ENCODE results near the gene ATL3. TPM values are rescaled to one million over a fixed set of nuclear protein-coding genes. Genes with fewer than 3 reads are reported as not detected.
"Not testable (repeated sequence)": the region's sequence is repeated elsewhere in the genome, so short reads cannot be mapped to it uniquely, and the experiment has no call there.

The ATL3 gene
- total RNA-seq, 2 donors from 2014 or later = 17.8 to 32.7 TPM

GRCh38 chr11:63641727-63642126 lies 29.4 kb downstream of the ATL3 start:
- Histone ChIP-seq H3K4me1 (peaks cover 24% of the 10 kb centered on the region), H3K27me3 (no peaks in the 10 kb centered on the region), H3K36me3 (replicated peaks in 1 of 2; ENCODE audit: insufficient read depth in 1 of 2, low read depth in 2 of 2) (peaks cover 0 to 13% of the 10 kb centered on the region in 2 donors), H3K4me3 (no peak overlapping the region), H3K9me3 (no peaks in the 10 kb centered on the region), H3K27ac (no peak overlapping the region)
- DNase-seq (no peak), ATAC-seq (no peak)
- intact Hi-C loops (cut with DNase I) = no loop called here
- TF ChIP-seq POLR2A (IDR thresholded peaks at IDR 0.05) = no peak
- TF ChIP-seq, protein P1, sequence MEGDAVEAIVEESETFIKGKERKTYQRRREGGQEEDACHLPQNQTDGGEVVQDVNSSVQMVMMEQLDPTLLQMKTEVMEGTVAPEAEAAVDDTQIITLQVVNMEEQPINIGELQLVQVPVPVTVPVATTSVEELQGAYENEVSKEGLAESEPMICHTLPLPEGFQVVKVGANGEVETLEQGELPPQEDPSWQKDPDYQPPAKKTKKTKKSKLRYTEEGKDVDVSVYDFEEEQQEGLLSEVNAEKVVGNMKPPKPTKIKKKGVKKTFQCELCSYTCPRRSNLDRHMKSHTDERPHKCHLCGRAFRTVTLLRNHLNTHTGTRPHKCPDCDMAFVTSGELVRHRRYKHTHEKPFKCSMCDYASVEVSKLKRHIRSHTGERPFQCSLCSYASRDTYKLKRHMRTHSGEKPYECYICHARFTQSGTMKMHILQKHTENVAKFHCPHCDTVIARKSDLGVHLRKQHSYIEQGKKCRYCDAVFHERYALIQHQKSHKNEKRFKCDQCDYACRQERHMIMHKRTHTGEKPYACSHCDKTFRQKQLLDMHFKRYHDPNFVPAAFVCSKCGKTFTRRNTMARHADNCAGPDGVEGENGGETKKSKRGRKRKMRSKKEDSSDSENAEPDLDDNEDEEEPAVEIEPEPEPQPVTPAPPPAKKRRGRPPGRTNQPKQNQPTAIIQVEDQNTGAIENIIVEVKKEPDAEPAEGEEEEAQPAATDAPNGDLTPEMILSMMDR (IDR thresholded peaks at IDR 0.05) = no peak

- 73 to 76% methylated on average over 3 of the region's 3 CpGs for WGBS, 2 donors
- DNase-seq (no peak), ATAC-seq (no peak)
- Histone ChIP-seq H3K27ac (no peak overlapping the region), H3K27me3 (no peaks in the 10 kb centered on the region), H3K4me3 (no peak overlapping the region), H3K4me1 (peaks cover 24% of the 10 kb centered on the region), H3K9me3 (no peaks in the 10 kb centered on the region), H3K36me3 (replicated peaks in 1 of 2; ENCODE audit: insufficient read depth in 1 of 2, low read depth in 2 of 2) (peaks cover 0 to 11% of the 10 kb centered on the region in 2 donors)
- TF ChIP-seq, protein P1 (IDR thresholded peaks at IDR 0.05) = peak in 6 of 7 experiments; percentile 19 to 41 (median 34)
- TF ChIP-seq POLR2A (IDR thresholded peaks at IDR 0.05) = no peak
- intact Hi-C loops (cut with DNase I) = loop anchor here (10.0 kb wide), 2 partner anchors 135 to 165 kb away; partner anchors contain the start of gene LGALS12
Measured at GRCh38 chr11:63639199-63639832, 31.9 kb downstream of the ATL3 start.

- intact Hi-C loops (cut with DNase I) = loop anchor here (10.0 kb wide), 2 partner anchors 134 to 164 kb away; partner anchors contain the start of gene LGALS12
- H3K36me3 ChIP-seq (replicated peaks in 1 of 2; ENCODE audit: insufficient read depth in 1 of 2, low read depth in 2 of 2) = not testable (repeated sequence)
- WGBS, 2 donors = 92 to 95% methylated on average over 8 of the region's 8 CpGs
Measured at GRCh38 chr11:63638436-63638835, 32.7 kb downstream of the ATL3 start.

GRCh38 chr11:63635762-63636465 lies 35.3 kb downstream of the ATL3 start:
- 60 to 69% methylated on average over 10 of the region's 10 CpGs for WGBS, 2 donors
- DNase-seq = peak; percentile 53 to 69 (median 62)
- Histone ChIP-seq H3K4me3 (no peak overlapping the region), H3K27ac (no peak overlapping the region), H3K4me1 (peaks cover 11% of the 10 kb centered on the region), H3K36me3 (replicated peaks in 1 of 2; ENCODE audit: insufficient read depth in 1 of 2, low read depth in 2 of 2) (peaks cover 0 to 8% of the 10 kb centered on the region in 2 donors), H3K9me3 (no peaks in the 10 kb centered on the region), H3K27me3 (no peaks in the 10 kb centered on the region)
- ATAC-seq = peak; percentile 69
- TF ChIP-seq POLR2A (IDR thresholded peaks at IDR 0.05) = no peak
- TF ChIP-seq, protein P1 (IDR thresholded peaks at IDR 0.05) = peak; percentile 44 to 91 (median 81)
- intact Hi-C loops (cut with DNase I) = loop anchor here (10.0 kb wide), 2 partner anchors 131 to 161 kb away; partner anchors contain the start of gene LGALS12

More at GRCh38 chr11:63638436-63638835, 32.7 kb downstream of the ATL3 start:
- not testable (repeated sequence) for H3K27ac ChIP-seq, H3K27me3 ChIP-seq, H3K4me3 ChIP-seq, DNase-seq, ATAC-seq, H3K9me3 ChIP-seq
- peaks cover 21% of the 10 kb centered on the region for H3K4me1 ChIP-seq

DNA sequence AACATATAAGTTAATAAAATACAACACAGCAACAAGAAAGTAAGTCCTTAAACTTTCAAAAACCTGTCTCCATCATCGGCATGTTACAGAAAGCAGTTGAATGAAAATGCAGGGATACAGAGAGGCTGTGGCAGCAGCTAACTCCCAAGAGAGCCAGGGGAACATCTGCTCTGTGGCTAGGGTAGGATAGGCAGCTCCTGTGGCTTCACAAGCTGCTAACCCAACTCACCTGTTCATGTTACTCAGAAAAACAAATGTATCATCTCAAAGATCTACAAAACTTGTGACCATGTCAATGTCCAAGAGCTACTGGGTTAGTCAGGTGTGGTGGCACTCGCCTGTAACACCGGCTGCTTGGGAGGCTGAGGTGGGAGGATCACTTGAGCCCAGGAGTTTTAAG lies 41.8 kb downstream of the ATL3 start:
- no peak overlapping the region for H3K4me3 ChIP-seq
- DNase-seq (no peak), ATAC-seq (no peak)
- WGBS, 2 donors = 88 to 93% methylated on average over 3 of the region's 3 CpGs
- TF ChIP-seq, protein P1 (IDR thresholded peaks at IDR 0.05) = no peak
- TF ChIP-seq POLR2A (IDR thresholded peaks at IDR 0.05) = no peak
- peaks cover 0 to 13% of the 10 kb centered on the region in 2 donors for H3K36me3 ChIP-seq (replicated peaks in 1 of 2; ENCODE audit: insufficient read depth in 1 of 2, low read depth in 2 of 2)
- peaks cover 13% of the 10 kb centered on the region for H3K4me1 ChIP-seq
- no peaks in the 10 kb centered on the region for H3K9me3 ChIP-seq
- H3K27ac ChIP-seq = no peak overlapping the region
- intact Hi-C loops (cut with DNase I) = no loop called here
- no peaks in the 10 kb centered on the region for H3K27me3 ChIP-seq

Measured in body of pancreas (tissue), 4 donors.